AG20443 (cell line): ENCODE measurements around the gene MYO18A.

Experiments used
- DNase-seq: peaks from one replicate; pipeline ENCODE4 v3.0.0; 2012; ENCODE audit warnings: low spot score, mixed read lengths

MYO18A gene

DNA sequence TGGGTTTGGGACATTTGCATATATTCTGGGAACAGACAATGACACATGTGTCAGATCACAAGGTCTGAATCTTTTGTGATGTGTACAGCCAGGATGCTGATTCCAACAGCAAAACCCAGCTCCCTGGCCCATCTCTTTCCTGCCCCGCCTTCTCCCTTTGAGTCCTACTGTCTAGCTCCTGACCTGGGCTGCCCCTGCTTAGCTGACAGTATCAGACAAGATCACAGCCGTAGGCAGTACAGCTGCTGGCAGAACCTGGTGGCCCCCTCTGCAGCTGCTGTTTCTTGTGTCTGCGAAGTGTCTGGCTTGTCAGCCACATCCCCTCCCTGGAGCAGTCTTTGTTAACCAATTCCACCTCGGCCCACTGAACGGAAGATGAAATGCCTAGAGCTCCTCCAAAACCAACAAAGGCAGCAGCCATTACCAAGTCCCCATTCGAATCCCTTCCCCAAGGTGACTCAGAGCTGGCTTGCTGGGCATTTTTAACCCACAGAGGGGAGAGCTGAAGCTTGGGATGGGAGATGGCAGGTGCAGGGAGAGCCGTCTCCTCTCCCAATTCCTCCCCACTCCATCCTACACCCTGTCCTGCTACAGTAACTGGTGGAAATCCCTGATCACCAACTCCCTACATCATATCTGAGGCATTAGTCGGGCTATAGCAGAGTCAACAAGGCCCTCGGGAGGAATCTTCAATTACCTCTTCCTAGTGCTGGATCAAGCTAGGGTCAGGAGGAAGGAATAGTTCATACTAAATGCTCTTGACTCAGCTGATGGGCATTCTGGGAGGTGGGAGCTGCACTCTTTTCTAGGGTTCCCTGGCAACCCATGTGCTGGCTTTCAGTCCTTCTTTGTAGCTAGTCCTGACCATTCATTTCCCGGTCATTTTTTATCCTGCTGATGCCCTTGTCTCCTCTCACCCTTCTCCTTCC is 131.5 kb downstream of the MYO18A start:
- no peak for DNase-seq

DNA sequence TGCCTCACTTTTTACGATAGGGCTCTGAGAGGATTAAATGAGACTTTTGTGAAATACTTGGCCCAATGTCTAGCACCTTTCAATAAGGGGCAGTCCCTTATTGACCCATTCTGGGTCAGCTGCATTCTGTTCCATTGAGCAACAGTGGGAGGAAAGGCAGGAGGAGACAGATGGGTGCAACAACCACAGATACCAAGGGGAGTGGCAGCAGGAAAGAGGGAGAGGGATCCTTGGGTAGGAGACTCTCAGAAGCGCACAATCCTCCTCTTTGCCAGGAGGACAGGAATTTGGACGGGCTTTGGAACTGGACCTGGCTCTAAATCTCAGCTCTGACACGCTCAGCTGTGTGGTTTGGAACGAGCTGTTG is 133.7 kb downstream of the MYO18A start:
- no peak for DNase-seq

DNA sequence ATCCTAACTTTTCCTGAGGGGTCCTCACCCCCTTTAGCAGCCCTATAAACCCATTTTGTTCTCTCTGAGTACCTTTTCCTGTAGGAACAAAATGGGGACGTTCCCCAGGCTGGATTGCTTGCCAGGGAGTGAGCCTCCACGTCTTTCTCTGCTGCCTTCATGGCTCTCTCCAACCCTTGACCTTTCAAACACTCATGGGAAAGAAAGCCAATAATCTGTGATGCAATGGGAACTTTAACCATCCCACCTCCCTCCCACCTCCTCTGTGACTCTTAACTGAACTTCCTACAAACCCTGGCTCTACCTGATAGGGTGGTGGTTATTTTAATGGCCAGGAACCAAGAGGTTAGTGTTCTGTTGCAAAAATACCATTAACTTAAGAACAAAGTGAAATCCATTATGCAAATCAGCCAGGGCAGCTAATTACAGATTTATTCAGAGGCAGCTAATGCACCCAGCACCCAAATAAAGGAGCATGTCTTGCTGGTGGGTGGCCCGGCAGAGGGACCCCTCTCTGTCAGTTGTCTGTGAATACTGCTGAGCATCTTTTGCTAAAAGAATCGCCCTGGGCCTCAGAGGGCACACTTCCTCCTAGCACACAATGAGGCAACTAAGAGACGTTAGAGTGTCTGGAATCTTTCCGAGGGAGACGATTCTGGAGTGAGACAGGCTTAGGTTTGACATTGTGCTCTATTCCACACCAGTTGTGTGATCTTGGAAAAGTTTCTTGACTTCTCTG is 134.3 kb downstream of the MYO18A start:
- no peak for DNase-seq

GRCh38 chr17:29045026-29045425 is 135.2 kb downstream of the MYO18A start:
- DNase-seq = no peak

DNA sequence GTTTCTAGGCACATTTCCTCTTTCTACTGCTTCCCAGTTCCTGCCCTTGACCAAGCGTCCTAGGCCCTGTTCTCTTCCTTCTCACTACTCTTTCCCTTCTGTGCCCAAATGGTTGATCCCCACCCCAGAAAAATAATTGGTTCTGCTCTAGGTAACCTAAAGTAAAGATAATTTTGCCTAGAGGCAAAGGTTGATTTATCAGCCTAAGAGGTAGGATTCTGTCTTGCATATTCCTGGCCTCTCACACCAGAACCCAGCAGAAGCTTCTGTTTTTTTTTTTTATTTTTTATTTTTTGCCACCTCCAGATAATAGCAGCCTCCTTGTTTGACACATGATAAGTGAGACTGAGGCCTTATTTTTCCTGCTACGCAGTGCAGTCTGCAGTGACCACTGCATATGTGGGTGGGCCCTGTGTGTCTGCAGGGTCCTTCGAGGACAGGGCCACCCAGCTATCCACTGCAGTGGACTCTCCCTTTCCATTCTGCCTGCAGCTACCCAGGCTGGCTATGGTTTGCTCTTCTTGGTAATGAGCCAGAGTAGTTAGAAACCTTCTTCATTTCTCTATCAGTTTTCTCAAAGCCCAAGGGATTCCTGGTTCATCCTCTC is 136.6 kb downstream of the MYO18A start:
- DNase-seq = no peak

GRCh38 chr17:29042679-29043538 is 137.3 kb downstream of the MYO18A start, which contains the start of gene PIPOX:
Gene PIPOX (plus strand): TSS chr17:29043141. CDS start chr17:29043226, 85 bp downstream.
- DNase-seq = no peak

- DNase-seq = no peak
Observed at GRCh38 chr17:29042026-29042678, 138.0 kb downstream of the MYO18A start.

GRCh38 chr17:29041571-29041970 is 138.6 kb downstream of the MYO18A start:
- DNase-seq = no peak

DNA sequence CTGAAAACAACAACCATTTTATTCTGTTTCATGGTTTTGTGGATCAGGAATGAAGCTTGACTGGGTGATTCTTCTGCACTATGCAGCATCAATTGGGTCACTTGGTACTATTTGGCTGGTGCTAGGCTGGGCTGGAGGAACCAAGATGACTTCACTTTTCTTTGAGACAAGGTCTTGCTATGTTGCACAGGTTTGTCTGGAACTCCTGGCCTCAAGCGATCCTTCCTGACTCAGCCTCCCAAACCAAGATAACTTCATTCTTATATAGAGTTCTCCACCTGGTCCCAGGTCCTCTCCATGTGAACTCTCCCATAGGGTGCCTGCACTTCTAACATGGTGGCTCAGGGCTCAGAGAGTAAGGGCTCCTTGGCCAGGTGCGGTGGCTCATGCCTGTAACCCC is 139.1 kb downstream of the MYO18A start:
- no peak for DNase-seq

GRCh38 chr17:29039764-29040598 is 140.2 kb downstream of the MYO18A start:
- DNase-seq = peak; percentile 76

- DNase-seq = no peak
Observed at GRCh38 chr17:29038085-29038795, 142.0 kb downstream of the MYO18A start.

GRCh38 chr17:29037739-29038084 is 142.5 kb downstream of the MYO18A start:
- DNase-seq = no peak

GRCh38 chr17:29036584-29036983 is 143.6 kb downstream of the MYO18A start:
- DNase-seq = no peak

GRCh38 chr17:29034510-29034909 is 145.7 kb downstream of the MYO18A start:
- DNase-seq = no peak

GRCh38 chr17:29032857-29033197 is 147.4 kb downstream of the MYO18A start:
- no peak for DNase-seq

DNA sequence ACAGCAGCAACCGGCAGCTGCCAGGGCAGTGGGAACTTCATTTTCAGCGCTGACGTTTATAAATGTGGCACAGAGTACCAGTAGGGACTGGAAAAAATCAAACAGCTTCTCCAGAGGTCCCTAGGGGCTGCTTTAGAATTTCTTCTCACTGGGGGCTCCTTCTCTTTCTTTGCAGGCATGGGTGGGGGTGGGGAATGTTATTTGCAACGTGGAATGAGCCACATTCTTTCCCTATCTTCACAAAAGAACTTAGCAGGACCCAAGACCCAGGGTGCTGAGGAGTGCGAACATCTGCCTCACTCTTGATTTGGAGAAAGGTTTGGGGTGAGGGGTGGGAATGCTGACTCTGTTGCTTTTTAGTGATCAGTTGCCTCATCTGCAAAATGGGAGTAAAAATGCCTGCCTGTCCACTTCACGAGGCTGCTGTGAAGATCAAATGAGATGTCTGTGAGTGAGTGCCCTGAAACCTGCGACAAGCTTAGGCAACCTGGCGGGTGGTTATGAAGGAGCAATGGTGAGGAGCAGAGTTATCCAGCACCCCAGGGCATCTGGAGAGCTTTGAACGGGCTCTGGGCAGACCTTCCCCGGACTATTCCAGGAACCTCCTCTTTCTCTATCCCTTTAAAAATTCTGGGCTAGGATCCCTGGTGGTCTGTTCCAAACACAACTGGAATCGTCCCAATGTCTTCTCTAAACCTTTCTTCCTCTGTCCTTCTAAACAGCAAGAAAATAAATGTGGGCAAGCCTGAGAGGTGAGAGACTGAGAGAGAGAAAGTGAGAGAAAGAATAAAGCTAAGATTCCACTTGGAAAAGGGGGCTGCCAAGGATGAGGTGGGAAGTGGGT is 148.0 kb downstream of the MYO18A start:
- DNase-seq = no peak

GRCh38 chr17:29031488-29031887 is 148.7 kb downstream of the MYO18A start:
- DNase-seq = no peak

- DNase-seq = no peak
Observed at GRCh38 chr17:29024316-29024952, 155.8 kb downstream of the MYO18A start.
